GM18526 (cell line): ENCODE results near the gene LRRC14B.

ENCODE experiments used
- POLR2A ChIP-seq: IDR thresholded peaks from 3 replicates; pipeline ENCODE4 v1.6.1; 2011; ENCODE audit not compliant: insufficient read length; ENCODE audit errors: extremely low read depth

LRRC14B gene

GRCh38 chr5:167982-168660 is 23.2 kb upstream of the LRRC14B start:
- no peak for TF ChIP-seq POLR2A

GRCh38 chr5:169071-169727 is 22.1 kb upstream of the LRRC14B start:
- no peak for TF ChIP-seq POLR2A

- no peak for TF ChIP-seq POLR2A
Measured at GRCh38 chr5:169728-170094, 21.6 kb upstream of the LRRC14B start.

GRCh38 chr5:170971-171800 is 20.1 kb upstream of the LRRC14B start:
- no peak for TF ChIP-seq POLR2A

GRCh38 chr5:171801-172331 is 19.4 kb upstream of the LRRC14B start:
- no peak for TF ChIP-seq POLR2A

GRCh38 chr5:172421-172820 is 18.9 kb upstream of the LRRC14B start:
- no peak for TF ChIP-seq POLR2A

- no peak for TF ChIP-seq POLR2A
Measured at GRCh38 chr5:172841-173251, 18.4 kb upstream of the LRRC14B start.

- TF ChIP-seq POLR2A, result no peak
Measured at GRCh38 chr5:173392-174290, 17.7 kb upstream of the LRRC14B start.

GRCh38 chr5:174291-174600 is 17.0 kb upstream of the LRRC14B start:
- TF ChIP-seq POLR2A, result no peak

- no peak for TF ChIP-seq POLR2A
Measured at GRCh38 chr5:174876-175465, 16.3 kb upstream of the LRRC14B start.

GRCh38 chr5:176296-176823 is 14.9 kb upstream of the LRRC14B start:
- TF ChIP-seq POLR2A, result no peak

- TF ChIP-seq POLR2A, result no peak
Measured at GRCh38 chr5:178110-178509, 13.2 kb upstream of the LRRC14B start.

GRCh38 chr5:179401-179800 is 11.9 kb upstream of the LRRC14B start:
- TF ChIP-seq POLR2A, result no peak

GRCh38 chr5:180286-180918 is 10.9 kb upstream of the LRRC14B start:
- TF ChIP-seq POLR2A, result no peak
